GM20000 (cell line): Measurements from ENCODE around the gene PRKG1.
"Not testable (repeated sequence)": the region's sequence is repeated elsewhere in the genome, so short reads cannot be mapped to it uniquely, and the experiment has no call there.

Source experiments
- DNase-seq: peaks from one replicate; pipeline ENCODE4 v3.0.0; 2012; ENCODE audit warnings: low spot score
- TF ChIP-seq, protein P1 (sequence below): IDR thresholded peaks from 2 replicates; pipeline ENCODE4 v1.5.1; 2012; ENCODE audit warnings: mild to moderate bottlenecking, control low read depth; ENCODE audit errors: extremely low read depth, missing control alignments

PRKG1 gene

DNA sequence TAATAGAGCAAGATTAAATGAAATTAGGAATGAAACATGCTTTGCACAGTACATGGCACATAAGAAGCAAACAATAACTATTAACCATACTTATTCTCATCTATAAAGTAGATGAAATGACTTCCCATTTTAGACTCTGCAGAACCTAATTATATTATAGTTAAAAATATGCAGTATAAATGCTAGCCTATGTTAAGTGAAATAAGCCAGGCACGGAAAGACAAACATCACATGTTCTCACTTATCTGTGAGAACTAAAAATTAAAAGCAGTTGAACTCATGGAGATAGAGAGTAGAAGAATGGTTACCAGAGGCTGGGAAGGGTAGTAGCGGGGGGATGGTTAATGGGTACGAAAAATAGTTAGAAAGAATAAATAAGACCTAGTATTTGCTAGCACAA, 247.0 kb downstream of the PRKG1 start:
- TF ChIP-seq, protein P1, sequence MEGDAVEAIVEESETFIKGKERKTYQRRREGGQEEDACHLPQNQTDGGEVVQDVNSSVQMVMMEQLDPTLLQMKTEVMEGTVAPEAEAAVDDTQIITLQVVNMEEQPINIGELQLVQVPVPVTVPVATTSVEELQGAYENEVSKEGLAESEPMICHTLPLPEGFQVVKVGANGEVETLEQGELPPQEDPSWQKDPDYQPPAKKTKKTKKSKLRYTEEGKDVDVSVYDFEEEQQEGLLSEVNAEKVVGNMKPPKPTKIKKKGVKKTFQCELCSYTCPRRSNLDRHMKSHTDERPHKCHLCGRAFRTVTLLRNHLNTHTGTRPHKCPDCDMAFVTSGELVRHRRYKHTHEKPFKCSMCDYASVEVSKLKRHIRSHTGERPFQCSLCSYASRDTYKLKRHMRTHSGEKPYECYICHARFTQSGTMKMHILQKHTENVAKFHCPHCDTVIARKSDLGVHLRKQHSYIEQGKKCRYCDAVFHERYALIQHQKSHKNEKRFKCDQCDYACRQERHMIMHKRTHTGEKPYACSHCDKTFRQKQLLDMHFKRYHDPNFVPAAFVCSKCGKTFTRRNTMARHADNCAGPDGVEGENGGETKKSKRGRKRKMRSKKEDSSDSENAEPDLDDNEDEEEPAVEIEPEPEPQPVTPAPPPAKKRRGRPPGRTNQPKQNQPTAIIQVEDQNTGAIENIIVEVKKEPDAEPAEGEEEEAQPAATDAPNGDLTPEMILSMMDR = no peak
- DNase-seq = no peak

DNA sequence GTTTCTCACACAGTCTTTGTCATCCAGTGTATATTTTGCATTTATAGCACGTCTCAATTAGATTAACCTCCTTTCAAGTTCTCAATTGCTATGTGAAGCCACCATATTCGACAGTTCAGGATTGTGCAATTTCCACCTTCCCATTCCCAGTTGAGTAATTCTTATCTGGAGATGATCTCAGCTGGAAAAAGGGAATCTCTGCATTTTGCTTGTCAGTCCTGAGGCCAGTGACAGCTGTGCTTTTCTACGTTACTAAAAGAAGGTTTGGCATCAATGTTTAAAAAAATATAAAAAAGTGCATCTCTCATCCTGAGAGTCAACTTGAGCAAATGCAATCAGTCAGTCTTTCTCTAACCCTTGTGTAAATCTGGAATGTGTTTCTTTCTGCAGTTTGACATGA, 247.7 kb downstream of the PRKG1 start:
- DNase-seq = no peak
- TF ChIP-seq, protein P1 = no peak

DNA sequence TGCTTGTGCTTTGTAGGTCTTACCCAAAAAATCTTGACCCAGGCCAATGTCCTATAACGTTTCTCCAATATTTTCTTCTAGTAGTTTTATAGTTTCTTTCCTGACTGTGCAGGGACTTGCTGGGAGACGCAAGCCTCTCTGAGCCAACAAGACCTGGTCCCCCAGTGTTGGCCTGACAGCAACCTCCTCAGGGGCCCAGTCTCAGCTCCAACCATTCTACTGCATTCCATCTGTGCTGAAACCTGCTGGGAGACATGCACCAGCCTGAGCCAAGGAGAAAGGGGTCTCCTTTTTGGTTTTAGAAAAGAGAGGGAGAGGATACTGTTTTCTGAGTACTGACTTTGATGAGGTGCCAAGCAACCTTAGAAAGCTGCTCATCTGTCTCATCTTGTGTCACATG, 251.4 kb downstream of the PRKG1 start:
- TF ChIP-seq, protein P1 = no peak
- DNase-seq = no peak

DNA sequence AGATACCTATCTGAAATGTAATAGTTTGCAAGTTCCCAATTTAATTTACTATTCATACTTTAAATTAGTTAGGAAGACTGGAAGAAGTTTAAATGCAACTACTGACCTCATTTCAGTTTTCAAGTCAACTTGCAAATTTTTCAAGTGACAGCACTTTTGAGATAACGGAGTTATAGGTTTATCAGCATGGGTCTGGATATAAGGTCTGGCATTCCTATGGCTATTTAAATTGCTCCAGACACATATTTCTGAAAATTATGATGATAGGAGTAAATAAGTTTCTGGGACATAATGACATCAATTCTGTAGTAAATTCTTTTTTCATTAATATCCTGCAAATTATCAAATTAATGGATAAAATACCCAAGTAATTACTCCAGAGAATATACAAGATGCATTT, 251.9 kb downstream of the PRKG1 start:
- no peak for DNase-seq
- TF ChIP-seq, protein P1 = no peak

GRCh38 chr10:51327432-51327831, 253.1 kb downstream of the PRKG1 start:
- DNase-seq = no peak
- TF ChIP-seq, protein P1 = no peak

- TF ChIP-seq, protein P1 = no peak
These were observed 266.1 kb downstream of the PRKG1 start for GRCh38 chr10:51340366-51340765.

GRCh38 chr10:51340845-51341610, 266.7 kb downstream of the PRKG1 start:
- TF ChIP-seq, protein P1 = no peak
- no peak for DNase-seq

More at GRCh38 chr10:51340366-51340765, 266.1 kb downstream of the PRKG1 start:
- DNase-seq = no peak

GRCh38 chr10:51341745-51342144, 267.5 kb downstream of the PRKG1 start:
- not testable (repeated sequence) for DNase-seq
